Stimulated activated effector memory CD8-positive, alpha-beta T cell treated with anti-CD3 and anti-CD28 coated beads, Interleukin-12 subunit alpha, Interleukin-12 subunit beta, amount 100 ng/mL, for 72 hours (primary cell): ENCODE data around the gene SCAF8.

Source experiments
- ATAC-seq: fragments of 150-1000 bp; cut with Tn5 transposase; 2 replicates; pipeline ENCODE4 v1.10.0; 2021
- DNase-seq, 2 donors: peaks; one replicate each; pipeline ENCODE4 v3.0.0; 2021 to 2022; ENCODE audit warnings: low spot score in 2 of 2
- H3K27ac Mint-ChIP-seq: one replicate; pipeline ENCODE4 v1.8.0; 2022; ENCODE audit warnings: mild to moderate bottlenecking, mixed read lengths
- H3K36me3 Mint-ChIP-seq: one replicate; pipeline ENCODE4 v1.8.0; 2022; ENCODE audit warnings: mild to moderate bottlenecking, mixed read lengths
- H3K4me1 Mint-ChIP-seq: one replicate; pipeline ENCODE4 v1.8.0; 2022; ENCODE audit warnings: mixed read lengths
- H3K4me3 Mint-ChIP-seq: one replicate; pipeline ENCODE4 v1.8.0; 2022; ENCODE audit warnings: mild to moderate bottlenecking, mixed read lengths
- H3K9me3 Mint-ChIP-seq: one replicate; pipeline ENCODE4 v1.8.0; 2022; ENCODE audit warnings: mixed read lengths

Gene SCAF8

DNA sequence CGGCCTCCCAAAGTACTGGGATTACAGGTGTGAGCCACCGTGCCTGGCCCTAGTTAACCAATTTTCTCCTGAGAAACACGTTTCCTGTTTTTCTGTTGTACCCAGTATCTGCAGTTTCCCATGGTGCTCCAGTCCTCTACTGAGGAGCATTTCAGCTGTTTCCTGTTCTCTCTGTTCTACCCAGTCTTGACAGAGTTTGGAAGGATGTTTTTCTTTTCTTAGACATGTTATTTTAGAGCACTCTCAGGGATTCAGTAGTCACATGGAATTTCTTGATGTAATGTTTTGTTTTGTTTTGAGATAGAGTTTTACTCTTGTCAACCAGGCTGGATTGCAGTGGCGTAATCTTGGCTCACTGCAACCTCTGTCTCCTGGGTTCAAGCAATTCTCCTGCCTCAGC, 132.1 kb downstream of the SCAF8 start:
- Mint-ChIP-seq H3K36me3 (peaks cover 14% of the 10 kb centered on the region), H3K4me3 (no peak overlapping the region), H3K27ac (no peak overlapping the region), H3K4me1 (peaks cover 6% of the 10 kb centered on the region), H3K9me3 (no peaks in the 10 kb centered on the region)
- DNase-seq (no peak), ATAC-seq (no peak)

DNA sequence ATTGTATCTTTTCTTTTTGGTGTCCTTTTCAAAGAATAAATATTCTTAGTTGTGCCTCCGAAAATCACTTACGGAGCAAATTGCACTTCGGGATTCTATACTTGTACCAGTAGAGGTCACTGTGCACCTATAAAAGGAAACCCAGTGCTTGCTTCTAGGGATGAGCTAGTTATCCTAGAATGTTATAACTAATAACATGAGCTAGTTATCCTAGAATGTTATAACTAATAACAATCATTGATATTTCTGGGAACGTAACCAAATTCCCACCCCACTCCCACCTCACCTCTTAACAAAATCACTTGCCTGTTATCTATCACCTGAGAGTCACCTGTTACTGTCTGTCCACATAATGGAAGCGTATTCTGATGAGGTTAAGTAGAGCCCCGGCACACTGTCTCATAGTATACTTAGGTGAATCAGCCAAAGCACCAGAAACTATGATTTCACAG, 135.0 kb downstream of the SCAF8 start:
- ATAC-seq (peak; percentile 67), DNase-seq (no peak)
- H3K27ac Mint-ChIP-seq, result no peak overlapping the region
- H3K4me1 Mint-ChIP-seq, result peaks cover 6% of the 10 kb centered on the region
- H3K4me3 Mint-ChIP-seq, result no peak overlapping the region
- H3K36me3 Mint-ChIP-seq, result peaks cover 14% of the 10 kb centered on the region
- H3K9me3 Mint-ChIP-seq, result no peaks in the 10 kb centered on the region

DNA sequence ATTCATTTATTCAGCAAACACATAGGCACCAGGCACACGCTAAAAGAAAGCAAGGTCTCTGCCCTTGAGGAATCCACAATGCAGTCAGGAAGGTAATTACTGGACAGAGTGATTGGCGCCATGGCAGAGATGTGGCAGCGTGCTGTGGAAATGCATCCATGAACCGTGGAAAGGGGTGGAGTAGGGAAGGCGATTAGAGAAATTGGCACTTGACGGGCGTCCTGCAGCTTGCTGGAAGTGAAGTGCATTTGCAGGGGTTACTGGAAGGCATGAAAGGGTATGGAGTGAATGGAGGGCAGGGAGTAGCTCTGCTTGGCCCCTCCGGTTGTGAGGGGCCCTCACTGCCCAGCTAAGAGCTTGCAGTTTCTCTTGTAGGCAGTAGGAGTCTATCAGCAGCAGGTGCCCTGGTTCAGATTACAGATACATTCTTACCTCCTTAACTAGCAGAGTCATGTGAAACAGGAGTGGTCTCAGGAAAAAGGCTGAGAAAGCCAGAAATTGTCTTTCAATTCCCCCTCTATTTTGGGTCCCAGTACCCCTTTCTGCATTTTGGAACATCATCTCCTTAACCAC, 139.4 kb downstream of the SCAF8 start:
- Mint-ChIP-seq H3K27ac (no peak overlapping the region), H3K36me3 (no peaks in the 10 kb centered on the region), H3K4me3 (no peak overlapping the region), H3K9me3 (no peaks in the 10 kb centered on the region), H3K4me1 (peaks cover 6% of the 10 kb centered on the region)
- no peak for ATAC-seq
- DNase-seq, result no peak

DNA sequence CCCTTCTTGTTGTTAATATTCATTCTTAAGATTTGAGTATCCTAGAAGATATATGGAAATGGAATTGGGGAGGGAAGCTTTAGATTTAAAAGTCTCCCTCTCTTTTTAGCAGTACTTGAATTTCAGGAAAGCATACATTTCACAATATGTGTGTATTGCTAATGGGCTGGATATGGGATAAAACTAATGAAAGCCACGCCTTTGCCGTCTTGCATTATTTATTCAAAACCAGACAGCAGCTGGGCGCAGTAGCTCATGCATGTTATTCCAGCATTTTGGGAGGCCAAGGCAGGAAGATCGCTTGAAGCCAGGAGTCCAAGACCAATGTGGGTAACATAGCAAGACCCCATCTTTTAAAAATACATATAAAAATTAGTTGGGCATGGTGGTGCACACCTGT, 140.3 kb downstream of the SCAF8 start:
- peaks cover 4% of the 10 kb centered on the region for H3K4me1 Mint-ChIP-seq
- DNase-seq, result no peak
- no peak overlapping the region for H3K4me3 Mint-ChIP-seq
- no peaks in the 10 kb centered on the region for H3K36me3 Mint-ChIP-seq
- no peaks in the 10 kb centered on the region for H3K9me3 Mint-ChIP-seq
- ATAC-seq, result no peak
- H3K27ac Mint-ChIP-seq, result no peak overlapping the region

DNA sequence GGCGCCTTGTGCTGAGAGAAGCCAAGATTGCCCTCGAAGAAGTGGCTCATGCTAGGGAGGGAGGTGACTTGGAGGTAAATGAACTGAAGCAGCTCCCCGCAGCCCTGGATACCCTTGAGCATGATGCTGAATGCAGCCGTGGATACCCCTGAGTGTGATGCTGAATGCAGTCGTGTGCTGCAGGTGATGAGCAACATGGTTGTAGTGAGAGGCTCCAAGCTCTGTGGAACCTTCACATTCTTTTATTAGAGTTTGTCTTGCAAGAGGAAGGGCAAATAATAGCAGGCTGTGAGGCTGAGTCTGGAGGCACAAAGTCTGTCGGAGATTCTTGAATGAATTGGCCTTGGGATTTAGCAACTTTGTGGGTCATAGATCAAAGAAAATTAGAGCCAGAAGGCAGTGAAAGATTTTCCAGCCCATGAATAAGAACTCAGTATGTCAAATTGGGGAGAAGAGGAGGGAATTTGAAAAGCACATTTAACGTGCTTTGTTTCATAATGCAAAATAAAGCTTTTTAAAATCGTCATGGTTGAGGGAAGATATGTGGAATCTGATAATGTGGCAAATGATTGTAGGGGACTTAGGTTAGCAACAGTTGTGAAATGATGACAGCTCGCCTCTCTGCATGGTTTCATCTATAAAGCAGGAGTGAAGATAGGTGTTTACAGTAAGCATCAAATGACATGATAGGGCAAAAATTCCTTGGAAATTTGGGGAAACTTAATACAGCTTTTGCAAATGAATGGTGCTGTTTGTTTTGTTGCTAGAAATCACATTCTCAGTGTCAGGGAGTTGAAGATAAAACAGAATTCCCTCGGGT, 141.8 kb downstream of the SCAF8 start:
- Mint-ChIP-seq H3K4me3 (no peak overlapping the region), H3K4me1 (no peaks in the 10 kb centered on the region), H3K9me3 (no peaks in the 10 kb centered on the region), H3K27ac (no peak overlapping the region), H3K36me3 (no peaks in the 10 kb centered on the region)
- no peak for DNase-seq
- ATAC-seq, result no peak

DNA sequence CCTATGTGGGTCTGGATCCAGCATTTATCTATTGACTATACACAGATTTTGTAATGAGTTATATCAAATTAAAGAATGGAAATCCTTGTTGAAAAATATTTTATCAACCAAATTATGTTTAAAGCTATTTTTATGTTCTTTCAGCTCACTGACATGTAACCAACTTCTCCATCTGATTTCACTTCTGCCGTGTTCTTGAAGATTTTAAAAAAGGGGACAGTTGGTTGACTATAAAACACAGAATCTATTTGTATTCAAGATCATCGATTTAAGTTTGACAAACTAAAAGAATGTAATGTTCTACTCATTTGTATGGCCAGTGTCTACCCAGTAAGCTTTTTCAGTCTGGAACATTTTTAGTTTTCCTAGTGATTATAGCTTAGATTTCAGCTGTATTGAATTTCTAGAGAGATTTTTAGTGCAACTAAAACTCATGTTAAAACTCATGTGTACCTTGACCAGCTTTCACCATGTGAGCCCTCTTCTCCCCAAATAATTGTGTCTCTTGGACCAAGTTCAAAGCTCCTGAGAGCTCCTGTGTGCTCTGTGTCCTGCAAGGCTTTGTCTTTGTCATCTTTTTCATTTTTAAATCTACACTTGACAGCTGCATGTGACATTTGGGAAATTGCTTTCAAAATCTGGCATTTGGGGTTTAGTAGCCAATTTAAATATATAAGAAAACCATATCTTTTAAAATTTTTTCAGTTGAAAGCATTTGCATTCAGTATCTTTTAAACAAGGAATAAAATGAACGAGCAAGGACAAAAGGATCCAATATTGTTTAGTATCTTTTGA, 143.5 kb downstream of the SCAF8 start:
- Mint-ChIP-seq H3K27ac (no peak overlapping the region), H3K4me3 (no peak overlapping the region), H3K9me3 (no peaks in the 10 kb centered on the region), H3K36me3 (no peaks in the 10 kb centered on the region), H3K4me1 (no peaks in the 10 kb centered on the region)
- ATAC-seq (no peak), DNase-seq (no peak)

DNA sequence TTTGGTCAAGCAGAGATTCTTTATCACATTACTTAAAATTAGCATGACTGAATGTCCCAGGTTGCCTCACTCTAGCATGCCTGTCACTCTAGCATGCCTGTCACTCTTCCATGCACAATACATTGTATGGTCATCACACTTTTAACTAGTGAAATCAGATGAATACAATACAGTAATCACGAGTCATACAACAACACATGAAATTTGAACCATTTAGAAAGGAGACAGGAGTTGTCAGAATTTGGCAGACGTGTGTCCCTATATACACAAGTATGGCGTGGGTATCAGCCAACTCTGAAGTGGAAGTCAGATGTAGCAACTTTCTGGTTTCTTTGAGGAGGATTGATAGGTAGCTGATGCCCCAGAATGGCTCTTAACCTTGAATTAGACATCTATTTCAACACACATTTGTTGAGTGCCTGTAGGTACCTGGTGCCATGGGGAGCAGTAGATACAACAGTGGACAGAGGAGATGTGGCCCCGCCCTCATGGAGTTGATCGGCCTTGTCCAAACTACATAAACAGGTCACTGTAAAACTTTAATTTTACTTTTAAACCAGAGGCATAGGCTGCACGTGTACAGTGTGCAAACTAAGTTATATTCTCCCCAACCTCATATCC, 145.8 kb downstream of the SCAF8 start:
- no peak for DNase-seq
- Mint-ChIP-seq H3K4me3 (no peak overlapping the region), H3K4me1 (no peaks in the 10 kb centered on the region), H3K36me3 (peaks cover 5% of the 10 kb centered on the region), H3K9me3 (no peaks in the 10 kb centered on the region), H3K27ac (no peak overlapping the region)
- no peak for ATAC-seq

DNA sequence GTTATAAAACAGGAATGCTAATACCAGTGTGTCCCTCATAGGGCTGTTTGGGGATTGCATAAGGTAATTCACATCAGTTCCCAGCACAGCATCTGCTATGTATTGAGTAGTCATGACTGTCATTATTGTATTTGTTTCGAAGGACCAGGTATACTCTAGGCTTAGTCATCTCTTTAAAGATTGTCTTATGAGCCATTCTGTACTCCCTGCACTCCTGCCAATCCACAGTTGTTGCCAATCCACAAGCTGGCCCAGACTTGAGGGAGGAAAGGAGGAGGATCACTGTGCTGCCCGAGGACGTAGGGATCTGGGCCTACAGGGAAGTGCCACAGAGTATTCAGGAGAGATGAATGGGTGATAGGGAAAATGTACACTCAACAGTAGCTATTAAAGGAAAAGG, 148.9 kb downstream of the SCAF8 start:
- H3K36me3 Mint-ChIP-seq, result peaks cover 5% of the 10 kb centered on the region
- no peaks in the 10 kb centered on the region for H3K4me1 Mint-ChIP-seq

More for the DNA sequence above, 148.9 kb downstream of the SCAF8 start:
- Mint-ChIP-seq H3K9me3 (no peaks in the 10 kb centered on the region), H3K4me3 (no peak overlapping the region), H3K27ac (no peak overlapping the region)
- DNase-seq (no peak), ATAC-seq (no peak)
